GM23338 (cell line): Measurements from ENCODE around the gene CYP3A5.

ENCODE experiments used
- CREB1 ChIP-seq: fragments of 250-450 bp; sonication (Bioruptor Pico); IDR thresholded peaks from 2 replicates; pipeline ENCODE4 v1.5.0; 2020; ENCODE audit warnings: low read depth, mild to moderate bottlenecking, moderate library complexity
- EZH2 ChIP-seq: fragments of 200-600 bp; sonication (generic); IDR thresholded peaks from one replicate; pipeline ENCODE4 v1.8.0; 2017; ENCODE audit warnings: antibody characterized with exemption, mild to moderate bottlenecking, low read depth; ENCODE audit not compliant: unreplicated experiment
- EZH2phosphoT487 ChIP-seq: fragments of 200-600 bp; sonication (generic); IDR thresholded peaks from one replicate; pipeline ENCODE4 v1.8.1; 2018; ENCODE audit warnings: antibody characterized with exemption; ENCODE audit not compliant: unreplicated experiment
- JUNB ChIP-seq: IDR thresholded peaks from one replicate; pipeline ENCODE4 v1.6.1; 2016; ENCODE audit warnings: antibody characterized with exemption; ENCODE audit not compliant: unreplicated experiment
- NANOG ChIP-seq: IDR thresholded peaks from 2 replicates; pipeline ENCODE4 v1.6.1; 2016; ENCODE audit warnings: antibody characterized with exemption, borderline replicate concordance
- POLR2AphosphoS5 ChIP-seq: IDR thresholded peaks from 2 replicates; pipeline ENCODE4 v1.6.1; 2016; ENCODE audit warnings: antibody characterized with exemption, low read depth
- REST ChIP-seq: IDR thresholded peaks from one replicate; pipeline ENCODE4 v1.6.1; 2018; ENCODE audit warnings: antibody characterized with exemption; ENCODE audit not compliant: unreplicated experiment
- STAT1 ChIP-seq: IDR thresholded peaks from one replicate; pipeline ENCODE4 v1.6.1; 2016; ENCODE audit warnings: antibody characterized with exemption; ENCODE audit not compliant: unreplicated experiment
- ZNF114 ChIP-seq: fragments of 250-450 bp; sonication (Bioruptor Pico); IDR thresholded peaks from 2 replicates; pipeline ENCODE4 v1.5.0; 2020; ENCODE audit warnings: mild to moderate bottlenecking, moderate library complexity
- ZNF331 ChIP-seq: fragments of 250-450 bp; sonication (Bioruptor Pico); IDR thresholded peaks from 2 replicates; pipeline ENCODE4 v1.5.0; 2020; ENCODE audit warnings: low read depth, mild to moderate bottlenecking, moderate library complexity
- ZNF462 ChIP-seq: fragments of 250-450 bp; sonication (Bioruptor Pico); IDR thresholded peaks from 2 replicates; pipeline ENCODE4 v1.5.0; 2020; ENCODE audit warnings: mild to moderate bottlenecking, moderate library complexity
- TF ChIP-seq, protein P1 (sequence below), 2 experiments: fragments of 200-600 bp in 1 of 2; sonication (generic) in 1 of 2; conservative IDR thresholded peaks; 2 replicates each; pipeline versions ENCODE4 v1.5.1 to v1.6.1; 2016 to 2017; ENCODE audit warnings: antibody characterized with exemption in 2 of 2, low read depth in 2 of 2, mild to moderate bottlenecking in 2 of 2, moderate library complexity in 1 of 2
- TF ChIP-seq, protein P2 (sequence below): IDR thresholded peaks from 2 replicates; pipeline ENCODE4 v1.6.1; 2016; ENCODE audit warnings: antibody characterized with exemption

- TF ChIP-seq, protein P1, sequence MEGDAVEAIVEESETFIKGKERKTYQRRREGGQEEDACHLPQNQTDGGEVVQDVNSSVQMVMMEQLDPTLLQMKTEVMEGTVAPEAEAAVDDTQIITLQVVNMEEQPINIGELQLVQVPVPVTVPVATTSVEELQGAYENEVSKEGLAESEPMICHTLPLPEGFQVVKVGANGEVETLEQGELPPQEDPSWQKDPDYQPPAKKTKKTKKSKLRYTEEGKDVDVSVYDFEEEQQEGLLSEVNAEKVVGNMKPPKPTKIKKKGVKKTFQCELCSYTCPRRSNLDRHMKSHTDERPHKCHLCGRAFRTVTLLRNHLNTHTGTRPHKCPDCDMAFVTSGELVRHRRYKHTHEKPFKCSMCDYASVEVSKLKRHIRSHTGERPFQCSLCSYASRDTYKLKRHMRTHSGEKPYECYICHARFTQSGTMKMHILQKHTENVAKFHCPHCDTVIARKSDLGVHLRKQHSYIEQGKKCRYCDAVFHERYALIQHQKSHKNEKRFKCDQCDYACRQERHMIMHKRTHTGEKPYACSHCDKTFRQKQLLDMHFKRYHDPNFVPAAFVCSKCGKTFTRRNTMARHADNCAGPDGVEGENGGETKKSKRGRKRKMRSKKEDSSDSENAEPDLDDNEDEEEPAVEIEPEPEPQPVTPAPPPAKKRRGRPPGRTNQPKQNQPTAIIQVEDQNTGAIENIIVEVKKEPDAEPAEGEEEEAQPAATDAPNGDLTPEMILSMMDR (conservative IDR thresholded peaks at IDR 0.05; ENCODE audit: low read depth in 2 of 2), result no peak
- TF ChIP-seq EZH2, result no peak
- no peak for TF ChIP-seq EZH2phosphoT487
- TF ChIP-seq CREB1, result no peak
- no peak for TF ChIP-seq JUNB
- TF ChIP-seq REST, result no peak
- no peak for TF ChIP-seq POLR2AphosphoS5
- TF ChIP-seq, protein P2, sequence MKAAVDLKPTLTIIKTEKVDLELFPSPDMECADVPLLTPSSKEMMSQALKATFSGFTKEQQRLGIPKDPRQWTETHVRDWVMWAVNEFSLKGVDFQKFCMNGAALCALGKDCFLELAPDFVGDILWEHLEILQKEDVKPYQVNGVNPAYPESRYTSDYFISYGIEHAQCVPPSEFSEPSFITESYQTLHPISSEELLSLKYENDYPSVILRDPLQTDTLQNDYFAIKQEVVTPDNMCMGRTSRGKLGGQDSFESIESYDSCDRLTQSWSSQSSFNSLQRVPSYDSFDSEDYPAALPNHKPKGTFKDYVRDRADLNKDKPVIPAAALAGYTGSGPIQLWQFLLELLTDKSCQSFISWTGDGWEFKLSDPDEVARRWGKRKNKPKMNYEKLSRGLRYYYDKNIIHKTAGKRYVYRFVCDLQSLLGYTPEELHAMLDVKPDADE, result no peak
- no peak for TF ChIP-seq ZNF114 (CRISPR knock-in tag)
- TF ChIP-seq STAT1, result no peak
- no peak for TF ChIP-seq ZNF331 (CRISPR knock-in tag)
- no peak for TF ChIP-seq NANOG
- no peak for TF ChIP-seq ZNF462 (CRISPR knock-in tag)
Observed at GRCh38 chr7:99665312-99666012, 14.3 kb downstream of the CYP3A5 start.
